ENCODE measurements around the gene DCST2. TPM values are rescaled to one million over a fixed set of nuclear protein-coding genes. Genes with fewer than 3 reads are reported as not detected.

Gene DCST2
- total and polyA plus RNA-seq, 2 of the 8 experiments (the other 6 are each of a cell fraction or from before 2014, with no cell fraction given): 0.43 to 2.1 TPM

- H2BK120ac ChIP-seq (replicated peaks; ENCODE audit: low read depth, low read length): no peak overlapping the region
- no peak overlapping the region for H2BK15ac ChIP-seq (ENCODE audit: low read length)
- H3K9me3 ChIP-seq (ENCODE audit: insufficient read depth in 2 of 2, low read depth in 1 of 2, low read length in 1 of 2): no peaks in the 10 kb centered on the region
- DNase-seq (ENCODE audit: low read depth in 1 of 2, low spot score in 2 of 2) (no peak), FAIRE-seq (no peak)
- no peak overlapping the region; a peak in 2 of 7 replicates for H3K9ac ChIP-seq (replicated peaks in 1 of 4; ENCODE audit: extremely low read depth in 1 of 4, low read depth in 3 of 4, low read length in 3 of 4)
- no peak overlapping the region for H4K8ac ChIP-seq (ENCODE audit: extremely low read depth, insufficient read depth, low read length)
- no peak overlapping the region for H3K4me2 ChIP-seq (ENCODE audit: insufficient read depth in 1 of 2, low read depth in 2 of 2, low read length in 2 of 2)
- H3K4me1 ChIP-seq (replicated peaks in 1 of 4; ENCODE audit: control insufficient read depth in 3 of 4, insufficient read depth in 4 of 4, low read length in 3 of 4): peaks cover 0 to 5% (median 0%) of the 10 kb centered on the region in 4 experiments; a peak in 2 of 7 replicates
- H3K56ac ChIP-seq (replicated peaks; ENCODE audit: insufficient read length, low read depth, low read length): no peak overlapping the region
- H3K79me2 ChIP-seq (ENCODE audit: control insufficient read depth in 1 of 2, insufficient read depth in 2 of 2, low read length in 2 of 2): no peaks in the 10 kb centered on the region
- H2BK12ac ChIP-seq (ENCODE audit: low read depth, low read length): no peak overlapping the region
- H4K91ac ChIP-seq (replicated peaks; ENCODE audit: insufficient read length, low read length): no peak overlapping the region
- H3K23me2 ChIP-seq (ENCODE audit: low read depth, low read length): no peaks in the 10 kb centered on the region
- no peak overlapping the region for H2BK5ac ChIP-seq (ENCODE audit: low read depth, low read length)
- H2BK20ac ChIP-seq (ENCODE audit: low read length): no peak overlapping the region
- H3K14ac ChIP-seq (ENCODE audit: insufficient read length): no peak overlapping the region
- H3K27ac ChIP-seq (ENCODE audit: low read depth, low read length): no peak overlapping the region
- no peak overlapping the region for H3K23ac ChIP-seq (ENCODE audit: insufficient read length)
- no peak overlapping the region for H2AFZ ChIP-seq (ENCODE audit: low read length)
- POLR2A ChIA-PET (ENCODE audit: partially characterized antibody): interaction anchor here (0.6 to 2.0 kb wide), 5 partner anchors 11 to 692 kb away, joined by 3 to 5 read pairs (median 3); no protein-coding TSS in a partner anchor
- no peak overlapping the region for H3K4ac ChIP-seq (replicated peaks; ENCODE audit: insufficient read length, low read depth, low read length)
- 89% methylated on average over 14 of the region's 15 CpGs; no CpG with 5 or more reads in 1 of the 2 experiments for WGBS, 2 experiments (ENCODE audit: extremely low coverage in 1 of 2, insufficient coverage in 1 of 2, insufficient read length in 1 of 2, insufficient replicate concordance in 2 of 2, low coverage in 1 of 2, low lambda C conversion rate in 2 of 2, missing lambda C conversion rate in 1 of 2)
- no peak overlapping the region for H2AK5ac ChIP-seq (ENCODE audit: low read depth, low read length)
- H3K27me3 ChIP-seq (replicated peaks in 1 of 4; ENCODE audit: control insufficient read depth in 3 of 4, extremely low read depth in 1 of 4, insufficient read depth in 3 of 4, low read length in 3 of 4): peaks cover 0 to 3% (median 1%) of the 10 kb centered on the region in 4 experiments; a peak in 1 of 7 replicates
- CTCF ChIA-PET (ENCODE audit: partially characterized antibody): interaction anchor here (0.6 to 9.5 kb wide), 7 partner anchors 10 to 1671 kb away, joined by 3 to 76 read pairs (median 16); no protein-coding TSS in a partner anchor
- no peaks in the 10 kb centered on the region for H4K20me1 ChIP-seq (replicated peaks in 1 of 2; ENCODE audit: control insufficient read depth in 1 of 2, insufficient read depth in 2 of 2, low read length in 2 of 2)
- no peak overlapping the region for H3K18ac ChIP-seq (ENCODE audit: extremely low read depth, low read length)
- H3K4me3 ChIP-seq (ENCODE audit: extremely low read depth in 1 of 4, insufficient read depth in 2 of 4, low read depth in 3 of 4, low read length in 4 of 4): no peak overlapping the region
- H4K5ac ChIP-seq (ENCODE audit: insufficient read length, low read depth, low read length): no peak overlapping the region
- H3K79me1 ChIP-seq (ENCODE audit: low read depth, low read length): no peaks in the 10 kb centered on the region
- no peaks in the 10 kb centered on the region for H3K36me3 ChIP-seq (ENCODE audit: control insufficient read depth in 2 of 4, insufficient read depth in 4 of 4, low read length in 3 of 4)
- TF ChIP-seq JUND (IDR thresholded peaks at IDR 0.05; ENCODE audit: low read length) (no peak), ATF3 (IDR thresholded peaks at IDR 0.05; ENCODE audit: insufficient read depth, low read depth, low read length) (no peak), E2F6 (IDR thresholded peaks at IDR 0.05) (no peak), POLR2A (IDR thresholded peaks at IDR 0.05; ENCODE audit: control extremely low read depth in 1 of 2, low read depth in 2 of 2, low read length in 2 of 2) (no peak), EP300 (IDR thresholded peaks at IDR 0.05; ENCODE audit: borderline replicate concordance in 1 of 2, low read depth in 2 of 2, low read length in 2 of 2) (no peak), SP4 (IDR thresholded peaks at IDR 0.05; ENCODE audit: low read length) (no peak), RNF2 (IDR thresholded peaks at IDR 0.05; ENCODE audit: borderline replicate concordance, low read depth, low read length, missing control alignments, poor library complexity, severe bottlenecking) (no peak), HDAC2 (IDR thresholded peaks at IDR 0.05; ENCODE audit: borderline replicate concordance in 1 of 2, low read depth in 2 of 2, low read length in 2 of 2) (no peak), SIRT6 (IDR thresholded peaks at IDR 0.05; ENCODE audit: low read length) (no peak), ZNF274 (IDR thresholded peaks at IDR 0.05; ENCODE audit: borderline replicate concordance, extremely low read depth, low read length) (no peak), SIX5 (IDR thresholded peaks at IDR 0.05; ENCODE audit: low read depth, low read length) (no peak), CBX8 (IDR thresholded peaks at IDR 0.05; ENCODE audit: borderline replicate concordance, low read depth, low read length) (no peak)
Measured at GRCh38 chr1:155030243-155030795, 3.3 kb downstream of the DCST2 start.

All from H1 (cell line).